NCI-H446 treated with DMSO at 0.1 percent for 48 hours (cell line): ENCODE results near the gene ANKRD55.
"Not testable (repeated sequence)": the region's sequence is repeated elsewhere in the genome, so short reads cannot be mapped to it uniquely, and the experiment has no call there.

Experiments used
- DNase-seq: peaks from one replicate; lab custom pipeline; 2025; lab: John Stamatoyannopoulos, UW

The ANKRD55 gene

GRCh38 chr5:56233230-56233629 lies at the start of gene ANKRD55:
Gene ANKRD55, minus strand, starts transcription at chr5:56233330. Its CDS starts 417 bp downstream, at chr5:56232913.
- DNase-seq: peak; percentile 4

DNA sequence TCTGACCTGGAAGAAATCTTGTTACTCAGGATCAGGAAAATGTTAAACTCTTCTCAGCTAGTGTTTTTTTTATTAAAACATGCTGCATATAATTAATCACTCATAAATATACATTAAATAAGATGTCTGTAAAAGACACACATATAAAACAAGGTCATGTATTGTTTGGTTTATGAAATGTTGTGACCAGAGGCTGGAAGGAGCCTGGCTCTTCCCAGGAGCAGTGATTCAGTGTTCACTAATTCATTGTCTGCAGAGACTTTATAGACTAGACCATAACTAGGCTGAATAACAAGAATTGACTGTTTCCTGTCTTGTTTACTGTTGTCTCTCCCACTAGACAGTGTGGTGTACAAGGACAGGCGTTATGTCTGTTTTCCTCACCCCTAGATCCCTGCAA lies 49.1 kb upstream of the ANKRD55 start:
- DNase-seq: no peak

DNA sequence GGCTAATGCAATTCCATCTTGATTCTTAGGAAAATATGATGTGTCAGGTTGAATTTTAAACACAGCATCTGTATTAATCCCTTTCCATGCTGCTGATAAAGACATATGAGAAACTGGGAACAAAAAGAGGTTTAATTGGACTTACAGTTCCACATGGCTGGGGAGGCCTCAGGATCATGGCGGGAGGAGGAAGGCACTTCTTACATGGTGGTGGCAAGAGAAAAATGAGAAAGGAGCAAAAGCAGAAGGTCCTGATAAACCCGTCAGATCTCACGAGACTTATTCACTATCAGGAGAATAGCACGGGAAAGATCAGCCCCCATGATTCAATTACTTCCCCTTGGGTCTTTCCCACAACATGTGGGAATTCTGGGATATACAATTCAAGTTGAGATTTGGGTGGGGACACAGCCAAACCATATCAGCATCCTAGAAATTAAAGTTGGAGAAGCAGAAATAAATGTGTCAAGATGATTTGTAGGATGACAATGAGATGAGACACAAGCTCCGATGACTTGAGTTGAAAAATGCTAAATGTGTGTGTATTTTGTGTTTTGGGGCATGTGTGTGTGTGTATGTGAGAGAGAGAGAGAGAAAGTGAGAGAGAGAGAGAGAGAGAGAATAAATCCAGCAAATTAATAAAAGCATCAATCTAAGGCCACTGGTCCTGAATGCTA lies 48.5 kb upstream of the ANKRD55 start:
- no peak for DNase-seq

DNA sequence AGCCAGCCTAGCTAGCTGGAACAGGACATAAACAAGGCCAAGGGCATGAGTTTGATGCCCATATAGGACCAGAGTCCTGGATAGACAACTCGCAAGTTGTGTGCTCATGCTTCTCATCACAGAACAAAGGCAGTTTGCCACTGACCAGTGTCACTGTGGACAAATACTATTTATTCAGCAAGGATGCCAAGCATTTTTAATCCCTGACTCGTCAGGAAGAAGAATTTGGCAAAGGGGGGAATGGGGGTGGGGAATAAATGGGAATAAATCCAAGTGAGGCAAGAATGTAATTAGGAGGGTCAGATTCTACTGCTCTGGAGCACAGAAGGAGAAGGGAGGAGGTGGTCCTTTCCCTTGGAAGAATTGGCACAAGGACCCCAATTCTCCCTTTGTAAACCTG lies 46.8 kb upstream of the ANKRD55 start:
- DNase-seq: no peak

DNA sequence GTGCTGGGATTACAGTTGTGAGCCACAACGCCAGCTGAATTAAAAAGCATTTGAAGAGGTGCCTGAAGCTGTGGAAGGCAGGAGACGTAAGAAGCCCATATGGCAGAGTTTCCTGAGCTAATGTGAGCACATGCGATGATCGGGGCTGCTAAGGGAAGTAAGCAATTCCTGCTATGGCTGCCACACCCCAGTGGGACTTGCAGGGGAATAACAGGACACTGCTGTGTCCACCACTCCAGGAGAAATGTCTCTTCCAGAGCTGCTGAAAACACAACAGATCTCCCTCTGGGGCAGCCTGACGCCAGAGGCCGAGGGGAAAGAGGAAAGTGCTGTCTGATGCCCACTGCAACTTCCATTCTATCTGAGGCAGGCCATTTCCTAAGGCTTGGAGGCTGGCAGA lies 46.2 kb upstream of the ANKRD55 start:
- no peak for DNase-seq

DNA sequence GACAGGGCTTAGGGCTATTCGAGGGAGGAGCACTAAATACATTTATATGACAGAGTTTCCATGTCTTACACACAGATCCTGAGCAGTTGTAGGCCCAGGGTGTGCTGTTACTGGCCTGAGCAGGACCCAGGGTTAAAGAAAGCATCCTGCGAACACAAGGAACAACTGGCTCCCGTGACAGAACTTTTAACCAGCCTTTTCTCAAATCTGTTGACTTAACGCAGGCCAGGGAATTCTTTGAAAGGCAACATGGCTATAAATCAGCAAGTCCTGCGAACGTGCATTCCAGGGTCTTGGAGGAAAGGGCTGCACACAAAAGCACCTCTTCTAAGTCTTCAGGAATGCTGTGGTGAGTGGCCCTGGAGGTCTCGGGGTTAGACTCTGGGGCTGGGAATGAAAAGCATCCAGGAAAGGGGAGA lies 45.2 kb upstream of the ANKRD55 start:
- DNase-seq: no peak

- DNase-seq: no peak
Measured at GRCh38 chr5:56277573-56277972, 44.4 kb upstream of the ANKRD55 start.

DNA sequence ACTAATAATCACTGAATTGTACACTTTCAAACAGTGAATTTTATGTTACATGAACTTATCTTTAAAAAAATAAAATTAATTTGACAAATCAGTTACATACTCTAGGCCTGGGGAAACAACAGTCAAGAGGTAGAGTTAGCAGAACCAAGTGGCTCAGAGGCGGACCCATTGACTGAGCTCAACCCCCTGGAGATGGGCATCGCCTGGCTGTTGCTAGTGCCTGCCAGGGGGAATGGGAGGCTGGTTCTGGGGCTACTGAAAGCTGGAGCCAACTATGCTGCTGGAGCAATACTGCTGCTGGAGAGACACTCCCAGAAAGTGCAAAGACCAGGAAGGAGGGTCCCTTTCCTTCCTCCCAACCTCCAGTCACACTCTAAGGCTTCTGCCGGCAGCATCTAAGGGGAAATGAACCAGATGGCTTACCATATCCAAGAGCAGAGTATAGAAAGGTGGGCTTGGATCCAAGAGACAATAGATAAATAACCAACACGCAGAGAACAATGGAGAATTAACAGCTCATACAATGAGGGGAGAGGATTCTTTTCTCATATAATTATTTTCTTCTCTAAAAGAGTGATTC lies 40.3 kb upstream of the ANKRD55 start:
- no peak for DNase-seq

GRCh38 chr5:56272765-56273164 lies 39.6 kb upstream of the ANKRD55 start:
- DNase-seq: no peak

GRCh38 chr5:56270568-56271392 lies 37.6 kb upstream of the ANKRD55 start:
- peak; percentile 7 for DNase-seq

GRCh38 chr5:56270058-56270457 lies 36.9 kb upstream of the ANKRD55 start:
- DNase-seq: no peak

DNA sequence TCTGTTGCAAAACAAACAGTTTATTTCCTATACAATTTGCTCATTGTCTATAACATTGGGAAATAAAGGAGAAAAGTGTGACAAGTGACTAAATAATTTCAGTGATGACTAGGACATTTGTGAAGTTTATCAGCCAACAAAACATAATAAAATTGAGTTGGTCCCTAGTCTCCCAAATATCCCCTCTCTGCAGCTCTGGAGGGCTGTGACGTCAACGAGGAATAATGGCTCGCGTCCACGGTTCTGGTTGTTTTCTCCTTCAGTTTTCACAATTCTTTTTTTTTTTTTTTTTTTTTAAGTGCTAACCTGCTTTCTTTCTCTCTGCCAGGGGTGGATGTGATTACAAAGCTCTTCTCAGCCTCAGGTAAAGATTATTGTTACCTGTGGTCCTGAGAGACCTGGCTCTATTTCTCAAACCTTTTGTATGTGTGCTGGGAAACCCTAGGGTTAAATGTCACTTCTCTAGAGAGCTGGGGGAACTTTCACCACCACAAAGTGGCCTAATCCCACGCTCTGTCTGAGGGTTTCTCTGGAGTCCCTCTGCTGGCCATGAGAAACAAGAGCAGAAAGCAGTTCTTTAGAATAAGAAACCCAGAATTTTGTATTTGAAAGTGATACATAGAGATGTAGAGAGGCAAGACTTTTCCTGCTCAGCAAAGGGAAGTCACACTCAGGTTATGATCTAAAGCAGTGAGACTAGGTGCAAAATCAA lies 36.2 kb upstream of the ANKRD55 start:
- DNase-seq: no peak

DNA sequence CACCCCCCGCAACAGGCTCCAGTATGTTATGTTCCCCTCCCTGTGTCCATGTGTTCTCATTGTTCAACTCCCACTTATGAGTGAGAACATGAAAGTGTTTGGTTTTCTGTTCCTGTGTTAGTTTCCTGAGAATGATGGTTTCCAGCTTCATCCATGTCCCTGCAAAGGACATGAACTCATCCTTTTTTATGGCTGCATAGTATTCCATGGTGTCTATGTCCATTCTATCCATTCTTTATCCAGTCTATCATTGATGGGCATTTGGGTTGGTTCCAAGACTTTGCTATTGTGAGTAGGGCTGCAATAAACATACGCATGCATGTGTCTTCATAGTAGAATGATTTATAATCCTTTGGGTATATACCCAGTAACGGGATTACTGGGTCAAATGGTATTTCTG lies 35.6 kb upstream of the ANKRD55 start:
- DNase-seq: not testable (repeated sequence)

GRCh38 chr5:56267856-56268255 lies 34.7 kb upstream of the ANKRD55 start:
- no peak for DNase-seq

- peak; percentile 25 for DNase-seq
Measured at GRCh38 chr5:56264417-56265025, 31.4 kb upstream of the ANKRD55 start.

DNA sequence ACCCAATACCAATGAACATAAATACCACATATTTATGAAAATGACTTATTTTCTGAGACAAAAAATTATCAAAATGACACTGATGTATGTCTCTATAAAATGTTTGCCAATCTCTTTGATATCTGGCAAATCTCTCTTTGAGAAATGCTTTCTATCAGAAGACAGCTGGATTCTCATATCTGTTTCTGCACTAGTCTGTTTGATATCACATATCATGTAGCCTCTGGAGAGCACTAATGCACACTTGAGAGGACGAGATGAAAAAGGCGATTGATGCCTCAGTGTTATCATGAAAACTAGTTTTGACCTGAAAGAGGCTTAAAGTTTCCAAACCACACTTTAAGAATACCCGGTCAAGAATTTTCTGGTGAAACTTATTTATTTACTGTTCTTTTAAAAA lies 29.1 kb upstream of the ANKRD55 start:
- DNase-seq: no peak

- DNase-seq: no peak
Measured at GRCh38 chr5:56259002-56259511, 25.9 kb upstream of the ANKRD55 start.

DNA sequence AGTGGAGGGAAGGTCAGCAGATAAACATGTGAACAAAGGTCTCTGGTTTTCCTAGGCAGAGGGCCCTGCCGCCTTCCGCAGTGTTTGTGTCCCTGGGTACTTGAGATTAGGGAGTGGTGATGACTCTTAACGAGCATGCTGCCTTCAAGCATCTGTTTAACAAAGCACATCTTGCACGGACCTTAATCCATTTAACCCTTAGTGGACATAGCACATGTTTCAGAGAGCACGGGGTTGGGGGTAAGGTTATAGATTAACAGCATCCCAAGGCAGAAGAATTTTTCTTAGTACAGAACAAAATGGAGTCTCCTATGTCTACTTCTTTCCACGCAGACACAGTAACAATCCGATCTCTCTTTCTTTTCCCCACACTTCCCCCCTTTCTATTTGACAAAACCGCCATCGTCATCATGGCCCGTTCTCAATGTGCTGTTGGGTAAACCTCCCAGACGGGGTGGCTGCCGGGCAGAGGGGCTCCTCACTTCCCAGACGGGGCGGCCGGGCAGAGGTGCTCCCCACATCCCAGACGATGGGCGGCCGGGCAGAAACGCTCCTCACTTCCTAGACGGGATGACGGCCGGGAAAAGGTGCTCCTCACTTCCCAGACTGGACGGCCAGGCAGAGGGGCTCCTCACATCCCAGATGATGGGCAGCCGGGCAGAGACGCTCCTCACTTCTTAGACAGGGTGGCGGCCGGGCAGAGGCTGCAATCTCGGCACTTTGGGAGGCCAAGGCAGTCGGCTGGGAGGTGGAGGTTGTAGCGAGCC lies 24.8 kb upstream of the ANKRD55 start:
- not testable (repeated sequence) for DNase-seq

DNA sequence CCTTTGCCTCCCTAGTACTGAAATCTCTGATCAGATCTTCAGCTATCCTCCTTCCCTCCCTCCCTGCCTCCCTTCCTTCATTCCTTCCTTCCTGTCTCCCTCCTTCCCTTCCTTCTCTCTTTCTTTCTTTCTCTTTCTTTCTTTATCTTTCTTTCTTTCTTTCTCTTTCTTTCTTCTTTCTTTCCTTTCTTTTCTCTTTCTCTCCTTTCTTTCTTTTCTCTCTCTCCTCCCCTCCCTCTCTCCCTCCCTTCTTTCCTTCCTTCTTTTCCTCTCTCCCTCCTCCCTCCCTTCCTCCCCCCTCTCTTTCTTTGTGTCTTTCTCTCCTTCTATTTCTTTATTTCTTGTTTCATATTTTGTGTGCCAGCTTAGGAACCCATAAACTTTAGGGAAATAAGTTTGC lies 23.9 kb upstream of the ANKRD55 start:
- DNase-seq: no peak

DNA sequence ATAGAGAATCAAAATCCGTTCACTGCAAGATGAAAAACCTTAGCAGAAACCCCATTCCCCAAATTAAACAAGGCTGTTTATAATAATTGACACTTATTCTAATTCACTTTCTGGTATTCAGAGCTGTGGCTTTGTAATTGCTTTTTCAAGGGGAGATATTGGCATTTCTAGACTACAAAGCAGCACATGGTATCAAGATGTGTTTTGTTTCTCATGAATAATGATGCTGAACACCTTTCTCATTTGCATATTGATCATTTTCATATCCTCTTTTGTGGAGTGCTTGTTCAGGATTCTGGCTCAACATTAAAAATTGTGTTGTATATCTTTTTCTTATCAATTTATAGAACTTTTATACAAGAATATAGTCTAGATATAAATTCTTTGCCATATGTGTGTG lies 22.4 kb upstream of the ANKRD55 start:
- DNase-seq: no peak

DNA sequence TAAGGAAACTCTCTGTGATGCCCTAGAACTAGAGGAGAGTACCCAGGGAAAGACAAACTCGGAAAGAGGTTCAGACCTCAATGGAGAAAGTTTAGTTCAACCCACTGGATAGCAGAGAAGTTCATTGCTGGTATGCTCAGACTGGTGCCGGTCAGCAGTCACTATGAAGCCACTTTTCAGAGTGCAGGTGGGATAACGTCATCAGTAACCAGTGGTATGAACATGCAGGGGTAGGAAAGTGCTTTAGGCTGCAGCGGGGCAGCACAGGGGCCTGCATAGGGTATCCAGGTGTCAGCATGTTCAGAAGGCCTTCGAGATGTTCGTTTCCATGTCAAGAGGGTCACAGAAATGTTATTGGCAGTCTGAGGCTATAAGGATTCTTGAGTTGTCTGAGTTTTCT lies 20.8 kb upstream of the ANKRD55 start:
- DNase-seq: no peak
